IMR-90 (cell line): Measurements from ENCODE around the gene ZNF616. TPM values are rescaled to one million over a fixed set of nuclear protein-coding genes. Genes with fewer than 3 reads are reported as not detected.
A peak's percentile ranks its signal among the peaks of the same experiment; 100 is the strongest.

ENCODE experiments used
- ATAC-seq: fragments of 200-7000 bp; cut with Tn5 transposase; 2 replicates; pipeline ENCODE4 v1.9.1; 2020; ENCODE audit warnings: low read depth, mild to moderate bottlenecking, moderate library complexity
- BruUV-seq: library from RNA; stranded (reverse); fragments of 400-500 nt; replicated peaks from 2 replicates; lab custom pipeline; 2021; lab: Mats Ljungman, UMichigan
- CTCF ChIA-PET: fragments of 300-600 bp; formaldehyde crosslinking; extraction: SDS; loops from one replicate; lab custom pipeline; 2021; ENCODE audit warnings: antibody characterized with exemption; lab: Yijun Ruan, JAX
- POLR2A ChIA-PET: fragments of 300-600 bp; sonication (Branson Sonifier 250); formaldehyde crosslinking; loops from one replicate; lab custom pipeline; 2022; ENCODE audit warnings: antibody characterized with exemption; ENCODE audit not compliant: unreplicated experiment; lab: Charles Lee
- DNase-seq: peaks from one replicate; pipeline ENCODE4 v3.0.0; 2013
- H2AFZ ChIP-seq: replicated peaks from 2 replicates; pipeline ENCODE3; 2013; ENCODE audit warnings: low read length, mild to moderate bottlenecking; ENCODE audit not compliant: poor library complexity
- H2AK5ac ChIP-seq: 2 replicates; pipeline ENCODE4 v1.6.1; 2013; ENCODE audit warnings: low read depth, low read length, inconsistent platforms
- H2AK9ac ChIP-seq: replicated peaks from 2 replicates; pipeline ENCODE3; 2013; ENCODE audit warnings: mild to moderate bottlenecking, low read depth, low read length, moderate library complexity; ENCODE audit not compliant: poor library complexity
- H2BK120ac ChIP-seq: 2 replicates; pipeline ENCODE4 v1.6.1; 2013; ENCODE audit warnings: low read depth, low read length, inconsistent platforms
- H2BK15ac ChIP-seq: 3 replicates; pipeline ENCODE4 v1.6.1; 2013; ENCODE audit warnings: low read depth, low read length, inconsistent platforms
- H2BK20ac ChIP-seq: 2 replicates; pipeline ENCODE4 v1.6.1; 2013; ENCODE audit warnings: low read depth, mild to moderate bottlenecking, inconsistent platforms, low read length, moderate library complexity
- H2BK5ac ChIP-seq: 2 replicates; pipeline ENCODE4 v1.6.1; 2013; ENCODE audit warnings: mild to moderate bottlenecking, low read depth, low read length, inconsistent platforms; ENCODE audit not compliant: poor library complexity, severe bottlenecking
- H3K14ac ChIP-seq: replicated peaks from 2 replicates; pipeline ENCODE4 v1.6.1; 2013; ENCODE audit warnings: low read depth, low read length, inconsistent platforms
- H3K18ac ChIP-seq: 2 replicates; pipeline ENCODE4 v1.6.1; 2013; ENCODE audit warnings: low read depth, low read length, control low read depth
- H3K23ac ChIP-seq: 2 replicates; pipeline ENCODE4 v1.6.1; 2013; ENCODE audit warnings: low read depth, low read length, inconsistent platforms
- H3K27ac ChIP-seq: 2 replicates; pipeline ENCODE4 v1.5.1; 2013; ENCODE audit warnings: mild to moderate bottlenecking, control low read depth, low read length; ENCODE audit not compliant: insufficient read depth
- H3K27me3 ChIP-seq: 2 replicates; pipeline ENCODE4 v1.6.1; 2013; ENCODE audit warnings: low read length; ENCODE audit not compliant: control insufficient read depth, insufficient read depth
- H3K36me3 ChIP-seq: 2 replicates; pipeline ENCODE4 v1.6.1; 2013; ENCODE audit warnings: low read length, mixed read lengths; ENCODE audit not compliant: control insufficient read depth, insufficient read depth
- H3K4ac ChIP-seq: 2 replicates; pipeline ENCODE4 v1.6.1; 2013; ENCODE audit warnings: low read depth, low read length, inconsistent platforms
- H3K4me1 ChIP-seq: 2 replicates; pipeline ENCODE4 v1.6.1; 2013; ENCODE audit warnings: low read length, mixed read lengths; ENCODE audit not compliant: control insufficient read depth, insufficient read depth
- H3K4me2 ChIP-seq: 2 replicates; pipeline ENCODE4 v1.6.1; 2013; ENCODE audit warnings: low read depth, mild to moderate bottlenecking, control low read depth, low read length, moderate library complexity
- H3K4me3 ChIP-seq: 2 replicates; pipeline ENCODE4 v1.5.1; 2013; ENCODE audit warnings: low read depth, mild to moderate bottlenecking, control low read depth, low read length, moderate library complexity; ENCODE audit not compliant: insufficient read depth
- H3K56ac ChIP-seq: 2 replicates; pipeline ENCODE4 v1.6.1; 2013; ENCODE audit warnings: low read length, inconsistent platforms; ENCODE audit not compliant: insufficient read depth; ENCODE audit errors: extremely low read depth
- H3K79me1 ChIP-seq, 2 experiments: 2 replicates each; pipeline ENCODE4 v1.6.1; 2013; ENCODE audit warnings: low read length in 2 of 2, inconsistent platforms in 1 of 2, low read depth in 1 of 2
- H3K9ac ChIP-seq: 2 replicates; pipeline ENCODE4 v1.6.1; 2013; ENCODE audit warnings: low read depth, low read length, control low read depth
- H3K9me1 ChIP-seq: 2 replicates; pipeline ENCODE4 v1.6.1; 2013; ENCODE audit warnings: low read length, inconsistent platforms; ENCODE audit not compliant: insufficient read depth
- H3K9me3 ChIP-seq: 2 replicates; pipeline ENCODE4 v1.6.1; 2013; ENCODE audit warnings: low read length; ENCODE audit not compliant: control insufficient read depth, insufficient read depth
- H4K20me1 ChIP-seq: 2 replicates; pipeline ENCODE4 v1.6.1; 2013; ENCODE audit warnings: low read length, inconsistent platforms; ENCODE audit not compliant: insufficient read depth
- H4K5ac ChIP-seq: 2 replicates; pipeline ENCODE4 v1.6.1; 2013; ENCODE audit warnings: mild to moderate bottlenecking, low read depth, low read length, control low read depth
- H4K8ac ChIP-seq, 2 experiments: 2 replicates each; pipeline ENCODE4 v1.6.1; 2013; ENCODE audit warnings: low read depth in 2 of 2, low read length in 2 of 2, control low read depth in 1 of 2, inconsistent platforms in 1 of 2
- H4K91ac ChIP-seq: 2 replicates; pipeline ENCODE4 v1.6.1; 2013; ENCODE audit warnings: low read depth, low read length, inconsistent platforms; ENCODE audit not compliant: insufficient read depth
- CEBPB ChIP-seq: IDR thresholded peaks from 2 replicates; pipeline ENCODE4 v1.6.1; 2012; ENCODE audit warnings: low read depth, low read length, improper control_type of control experiment
- ELK1 ChIP-seq: fragments of 150-350 bp; IDR thresholded peaks from 2 replicates; pipeline ENCODE4 v1.6.1; 2016; ENCODE audit warnings: low read depth, mild to moderate bottlenecking, low read length, moderate library complexity, borderline replicate concordance
- MAZ ChIP-seq: IDR thresholded peaks from 2 replicates; pipeline ENCODE4 v1.6.1; 2012; ENCODE audit warnings: low read depth, mild to moderate bottlenecking, low read length, improper control_type of control experiment, moderate library complexity, borderline replicate concordance
- MXI1 ChIP-seq: IDR thresholded peaks from 2 replicates; pipeline ENCODE4 v1.6.1; 2012; ENCODE audit warnings: low read depth, mild to moderate bottlenecking, low read length, moderate library complexity, borderline replicate concordance
- RAD21 ChIP-seq: IDR thresholded peaks from 2 replicates; pipeline ENCODE4 v1.6.1; 2012; ENCODE audit warnings: low read length, improper control_type of control experiment
- WGBS, 2 experiments: methylation state at CpG; one replicate each; pipeline versions ENCODE4 v1.1.5 to v1.1.7; 2013; ENCODE audit warnings: missing lambda C conversion rate in 2 of 2; ENCODE audit not compliant: insufficient read length in 1 of 2; ENCODE audit errors: extremely low coverage in 2 of 2; 5-methylcytosine and 5-hydroxymethylcytosine counted together
- dilution Hi-C: fragments of 300-500 bp; cut with HindIII; formaldehyde crosslinking; loops from one replicate; pipeline ENCODE4 v1.14.3; 2018; ENCODE audit warnings: low sequenced_read_pairs; ENCODE audit not compliant: unreplicated experiment
- in situ Hi-C: fragments of 300-500 bp; cut with MboI; formaldehyde crosslinking; loops from 3 replicates; pipeline ENCODE4 v1.14.3; 2019; ENCODE audit warnings: low sequenced_read_pairs, inconsistent platforms, mixed read lengths
- intact Hi-C: fragments of 100-400 bp; cut with micrococcal nuclease; formaldehyde crosslinking; loops from 2 replicates; pipeline ENCODE4 v1.10.0; 2022
- polyA plus RNA-seq, 3 experiments: library from polyadenylated mRNA; depleted of rRNA; stranded (reverse); fragments of >200 nt; gene quantifications; 2 replicates each; pipeline ENCODE4 v1.2.3, GENCODE V29; 2012; ENCODE audit warnings: low replicate concordance in 1 of 3
- total RNA-seq: library from RNA; depleted of rRNA; stranded (reverse); fragments of >200 nt; gene quantifications from 2 replicates; pipeline ENCODE4 v1.2.3, GENCODE V29; 2012
- TF ChIP-seq, protein P1 (sequence below): fragments of 150-350 bp; IDR thresholded peaks from 2 replicates; pipeline ENCODE4 v1.6.1; 2017; ENCODE audit warnings: mild to moderate bottlenecking, antibody characterized with exemption, low read length, low read depth

The ZNF616 gene
- total and polyA plus RNA-seq, 2 of the 4 experiments (the other 2 are of a cell fraction), result 2.8 to 13.6 TPM

DNA sequence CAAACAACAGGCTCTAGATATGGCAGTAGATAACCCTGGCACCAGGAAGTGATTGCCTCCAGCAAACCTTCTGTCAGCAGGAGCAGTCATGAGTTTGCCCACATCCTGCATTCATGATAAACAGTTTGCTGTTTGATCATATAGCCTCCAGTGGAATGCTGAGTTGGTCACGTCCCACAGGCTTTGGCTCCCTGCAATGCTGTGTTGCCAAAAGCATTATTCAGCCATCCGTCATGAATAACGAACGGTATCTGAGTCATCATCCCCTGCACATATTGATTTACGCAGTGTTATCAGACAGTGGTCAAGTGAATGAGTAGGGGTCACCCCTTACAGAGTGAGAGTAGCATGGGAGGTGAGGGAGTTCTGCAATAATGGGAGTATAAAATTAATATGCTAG lies 69.2 kb downstream of the ZNF616 start:
- H4K8ac ChIP-seq, result no peak overlapping the region
- no peak overlapping the region for H2AK5ac ChIP-seq
- H3K4me3 ChIP-seq, result no peak overlapping the region
- no peak overlapping the region for H3K4me2 ChIP-seq
- no peak overlapping the region for H2BK20ac ChIP-seq
- dilution Hi-C loops (no loop called here), in situ Hi-C loops (no loop called here), intact Hi-C loops (no loop called here)
- peaks cover 70% of the 10 kb centered on the region for H3K9me3 ChIP-seq
- no peak overlapping the region for H2AK9ac ChIP-seq
- H3K9ac ChIP-seq, result no peak overlapping the region
- H2BK120ac ChIP-seq, result no peak overlapping the region
- H2BK5ac ChIP-seq, result no peak overlapping the region
- no peak overlapping the region for H2BK15ac ChIP-seq
- peak; percentile 44 for DNase-seq
- ChIA-PET CTCF (no interaction called here), POLR2A (no interaction called here)
- TF ChIP-seq ELK1 (no peak), CEBPB (no peak), MXI1 (no peak), RAD21 (no peak), MAZ (no peak)
- TF ChIP-seq, protein P1, sequence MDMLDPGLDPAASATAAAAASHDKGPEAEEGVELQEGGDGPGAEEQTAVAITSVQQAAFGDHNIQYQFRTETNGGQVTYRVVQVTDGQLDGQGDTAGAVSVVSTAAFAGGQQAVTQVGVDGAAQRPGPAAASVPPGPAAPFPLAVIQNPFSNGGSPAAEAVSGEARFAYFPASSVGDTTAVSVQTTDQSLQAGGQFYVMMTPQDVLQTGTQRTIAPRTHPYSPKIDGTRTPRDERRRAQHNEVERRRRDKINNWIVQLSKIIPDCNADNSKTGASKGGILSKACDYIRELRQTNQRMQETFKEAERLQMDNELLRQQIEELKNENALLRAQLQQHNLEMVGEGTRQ, result no peak
- peaks cover 61% of the 10 kb centered on the region for H3K36me3 ChIP-seq
- no CpG with 5 or more reads among the region's 5 CpGs for WGBS, 2 experiments
- no peak overlapping the region for H4K5ac ChIP-seq
- no peaks in the 10 kb centered on the region for H3K4me1 ChIP-seq
- H3K18ac ChIP-seq, result no peak overlapping the region
- H3K23ac ChIP-seq, result no peak overlapping the region
- no peak overlapping the region for H4K91ac ChIP-seq
- H3K27ac ChIP-seq, result no peak overlapping the region
- H3K79me1 ChIP-seq, result peaks cover 4 to 11% of the 10 kb centered on the region in 2 experiments
- H4K20me1 ChIP-seq, result no peaks in the 10 kb centered on the region
- ATAC-seq, result no peak
- no peak overlapping the region for H3K4ac ChIP-seq
- no peaks in the 10 kb centered on the region for H3K9me1 ChIP-seq
- no peaks in the 10 kb centered on the region for H3K27me3 ChIP-seq
- BruUV-seq, result no TSS peak
- no peak overlapping the region for H3K14ac ChIP-seq
- H2AFZ ChIP-seq, result no peak overlapping the region
- H3K56ac ChIP-seq, result no peak overlapping the region
